ENCODE data around the gene LILRB5. TPM values are rescaled to one million over a fixed set of nuclear protein-coding genes. Genes with fewer than 3 reads are reported as not detected.

The LILRB5 gene
- total RNA-seq, result not detected

- Mint-ChIP-seq H3K9me3 (no peaks in the 10 kb centered on the region), H3K4me3 (no peak within 1 kb of the TSS), H3K36me3 (ENCODE audit: low read depth) (no peaks in the 10 kb centered on the region), H3K4me1 (ENCODE audit: low read depth) (no peaks in the 10 kb centered on the region), H3K27ac (no peak within 1 kb of the TSS), H3K27me3 (peaks cover 5% of the 10 kb centered on the region)
- ATAC-seq (no peak), DNase-seq (no peak)
- no peak for TF ChIP-seq CTCF (IDR thresholded peaks at IDR 0.05)
- ChIA-PET POLR2A (no interaction called here), CTCF (interaction anchor here (2.4 kb wide), 1 partner anchor 9 kb away, joined by 11 read pairs; no protein-coding TSS in a partner anchor)
- intact Hi-C loops (cut with micrococcal nuclease), result no loop called here
These were observed at the start of gene LILRB5 for GRCh38 chr19:54257116-54257480. Gene LILRB5 (minus strand): TSS chr19:54257273. CDS start chr19:54257193, 80 bp downstream.

DNA sequence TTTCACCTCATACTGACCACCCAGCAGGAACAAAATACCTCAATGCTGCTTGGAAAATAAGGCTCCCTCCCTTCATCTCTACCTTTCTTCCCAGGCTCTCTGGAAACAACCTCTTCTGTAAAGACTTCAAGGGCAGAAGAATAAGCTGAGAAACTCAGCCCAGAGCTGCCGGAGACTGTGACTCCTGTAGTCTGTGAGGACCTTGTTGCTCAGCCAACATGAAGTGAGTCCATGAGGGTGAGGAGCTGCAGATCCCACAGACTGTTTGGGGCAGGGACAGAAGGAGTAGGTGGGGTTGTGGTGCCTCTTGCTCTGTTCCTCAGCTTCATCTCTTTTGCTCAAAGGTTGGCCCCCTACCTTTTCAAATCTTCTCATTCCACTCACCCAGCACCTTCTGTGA, 48.1 kb upstream of the LILRB5 start:
- CTCF ChIA-PET, result interaction anchor here (1.6 kb wide), 1 partner anchor 39 kb away, joined by 4 read pairs; no protein-coding TSS in a partner anchor
- H3K4me3 Mint-ChIP-seq, result no peak overlapping the region

DNA sequence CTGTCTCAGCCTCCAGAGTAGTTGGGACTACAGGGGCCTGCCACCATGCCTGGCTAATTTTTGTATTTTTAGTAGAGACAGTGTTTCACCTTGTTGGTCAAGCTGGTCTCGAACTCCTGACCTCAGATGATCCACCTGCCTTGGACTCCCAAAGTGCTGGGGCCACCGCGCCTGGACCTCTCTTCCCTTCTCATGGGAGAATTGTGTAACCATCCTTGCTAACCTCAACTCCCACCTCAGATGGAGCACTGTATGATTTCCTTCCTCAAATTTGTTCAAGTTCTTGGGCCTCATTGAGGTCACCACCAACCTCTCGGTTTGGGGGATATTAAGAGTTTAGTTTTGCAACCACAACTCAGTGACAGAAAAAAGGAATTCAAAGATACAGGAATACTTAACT, 45.2 kb upstream of the LILRB5 start:
- TF ChIP-seq CTCF (IDR thresholded peaks at IDR 0.05), result no peak
- POLR2A ChIA-PET, result no interaction called here
- Mint-ChIP-seq H3K9me3 (no peaks in the 10 kb centered on the region), H3K4me1 (ENCODE audit: low read depth) (peaks cover 16% of the 10 kb centered on the region), H3K27ac (no peak overlapping the region), H3K36me3 (ENCODE audit: low read depth) (no peaks in the 10 kb centered on the region), H3K27me3 (no peaks in the 10 kb centered on the region), H3K4me3 (no peak overlapping the region)
- intact Hi-C loops (cut with micrococcal nuclease), result no loop called here
- CTCF ChIA-PET, result no interaction called here
- ATAC-seq (no peak), DNase-seq (no peak)

More for the DNA sequence above, 48.1 kb upstream of the LILRB5 start:
- intact Hi-C loops (cut with micrococcal nuclease), result no loop called here
- H3K27ac Mint-ChIP-seq, result no peak overlapping the region
- H3K27me3 Mint-ChIP-seq, result peaks cover 2% of the 10 kb centered on the region
- POLR2A ChIA-PET, result no interaction called here
- H3K9me3 Mint-ChIP-seq, result no peaks in the 10 kb centered on the region
- H3K36me3 Mint-ChIP-seq (ENCODE audit: low read depth), result no peaks in the 10 kb centered on the region
- ATAC-seq, result no peak
- peaks cover 16% of the 10 kb centered on the region for H3K4me1 Mint-ChIP-seq (ENCODE audit: low read depth)
- no peak for TF ChIP-seq CTCF (IDR thresholded peaks at IDR 0.05)
- no peak for DNase-seq

- ATAC-seq (no peak), DNase-seq (no peak)
- Mint-ChIP-seq H3K36me3 (ENCODE audit: low read depth) (no peaks in the 10 kb centered on the region), H3K9me3 (no peaks in the 10 kb centered on the region), H3K4me3 (no peak overlapping the region), H3K4me1 (ENCODE audit: low read depth) (peaks cover 8% of the 10 kb centered on the region), H3K27ac (no peak overlapping the region), H3K27me3 (no peaks in the 10 kb centered on the region)
- POLR2A ChIA-PET, result interaction anchor here (0.6 kb wide), 1 partner anchor 40 kb away, joined by 3 read pairs; no protein-coding TSS in a partner anchor
- TF ChIP-seq CTCF (IDR thresholded peaks at IDR 0.05), result no peak
- intact Hi-C loops (cut with micrococcal nuclease), result no loop called here
- CTCF ChIA-PET, result no interaction called here
These were observed 42.4 kb upstream of the LILRB5 start for GRCh38 chr19:54299515-54299914.

- Mint-ChIP-seq H3K4me3 (no peak overlapping the region), H3K9me3 (peaks cover 2% of the 10 kb centered on the region), H3K27me3 (peaks cover 2% of the 10 kb centered on the region), H3K36me3 (ENCODE audit: low read depth) (no peaks in the 10 kb centered on the region), H3K4me1 (ENCODE audit: low read depth) (peaks cover 4% of the 10 kb centered on the region), H3K27ac (no peak overlapping the region)
- ChIA-PET CTCF (no interaction called here), POLR2A (interaction anchor here (0.6 kb wide), 1 partner anchor 40 kb away, joined by 3 read pairs; no protein-coding TSS in a partner anchor)
- intact Hi-C loops (cut with micrococcal nuclease), result no loop called here
- no peak for ATAC-seq
- TF ChIP-seq CTCF (IDR thresholded peaks at IDR 0.05), result no peak
- DNase-seq, result no peak
These were observed 42.0 kb upstream of the LILRB5 start for GRCh38 chr19:54299126-54299498.

All from activated CD8-positive, alpha-beta T cell treated with anti-CD3 and anti-CD28 coated beads for 36 hours (primary cell).